Cardiac muscle cell (in vitro differentiated cells and primary cell): ENCODE measurements around the gene SH3BGRL. TPM values are rescaled to one million over a fixed set of nuclear protein-coding genes. Genes with fewer than 3 reads are reported as not detected.
"Not testable (repeated sequence)": the region's sequence is repeated elsewhere in the genome, so short reads cannot be mapped to it uniquely, and the experiment has no call there.

Experiments
- DNase-seq, 2 donors: peaks; one replicate each; pipeline versions ENCODE4 v3.0.0 to v3.0.0-alpha.2; 2010 to 2017; ENCODE audit warnings: low read depth in 1 of 2, low spot score in 1 of 2
- H3K27ac ChIP-seq: fragments of 200-600 bp; sonication (generic); 2 replicates; pipeline ENCODE4 v1.5.1; 2016
- H3K27me3 ChIP-seq: fragments of 200-600 bp; sonication (generic); 2 replicates; pipeline ENCODE4 v1.6.0; 2016; ENCODE audit warnings: control low read depth
- H3K36me3 ChIP-seq: fragments of 200-600 bp; sonication (generic); 2 replicates; pipeline ENCODE4 v1.5.1; 2016; ENCODE audit warnings: control low read depth
- H3K4me1 ChIP-seq: fragments of 200-600 bp; sonication (generic); 2 replicates; pipeline ENCODE4 v1.8.1; 2017; ENCODE audit warnings: low read depth, mild to moderate bottlenecking, mixed run types
- H3K4me3 ChIP-seq: fragments of 200-600 bp; sonication (generic); 2 replicates; pipeline ENCODE4 v1.5.1; 2016; ENCODE audit warnings: mild to moderate bottlenecking
- H3K9me3 ChIP-seq: fragments of 200-600 bp; sonication (generic); 2 replicates; pipeline ENCODE4 v1.5.1; 2017; ENCODE audit warnings: low read depth, mild to moderate bottlenecking, control low read depth
- polyA plus RNA-seq: library from polyadenylated mRNA; unstranded; fragments of >200 nt; fragmentation: Nextera tagmentation; extraction: Ambion mirVana; gene quantifications from 2 replicates; pipeline ENCODE4 v1.2.1, GENCODE V29; 2016
- total RNA-seq: library from RNA; depleted of rRNA; stranded (reverse); fragments of >200 nt; gene quantifications from 2 replicates; pipeline ENCODE4 v1.2.3, GENCODE V29; 2016
- TF ChIP-seq, protein P1 (sequence below): IDR thresholded peaks from 2 replicates; pipeline ENCODE4 v1.5.1; 2012; ENCODE audit warnings: low read depth, mild to moderate bottlenecking, low read length

Gene SH3BGRL
- total and polyA plus RNA-seq, 2 experiments from 2014 or later = 98.1 to 181 TPM

- Histone ChIP-seq H3K4me1 (no peaks in the 10 kb centered on the region), H3K27me3 (no peaks in the 10 kb centered on the region), H3K9me3 (no peaks in the 10 kb centered on the region), H3K4me3 (no peak overlapping the region), H3K36me3 (no peaks in the 10 kb centered on the region), H3K27ac (no peak overlapping the region)
- TF ChIP-seq, protein P1, sequence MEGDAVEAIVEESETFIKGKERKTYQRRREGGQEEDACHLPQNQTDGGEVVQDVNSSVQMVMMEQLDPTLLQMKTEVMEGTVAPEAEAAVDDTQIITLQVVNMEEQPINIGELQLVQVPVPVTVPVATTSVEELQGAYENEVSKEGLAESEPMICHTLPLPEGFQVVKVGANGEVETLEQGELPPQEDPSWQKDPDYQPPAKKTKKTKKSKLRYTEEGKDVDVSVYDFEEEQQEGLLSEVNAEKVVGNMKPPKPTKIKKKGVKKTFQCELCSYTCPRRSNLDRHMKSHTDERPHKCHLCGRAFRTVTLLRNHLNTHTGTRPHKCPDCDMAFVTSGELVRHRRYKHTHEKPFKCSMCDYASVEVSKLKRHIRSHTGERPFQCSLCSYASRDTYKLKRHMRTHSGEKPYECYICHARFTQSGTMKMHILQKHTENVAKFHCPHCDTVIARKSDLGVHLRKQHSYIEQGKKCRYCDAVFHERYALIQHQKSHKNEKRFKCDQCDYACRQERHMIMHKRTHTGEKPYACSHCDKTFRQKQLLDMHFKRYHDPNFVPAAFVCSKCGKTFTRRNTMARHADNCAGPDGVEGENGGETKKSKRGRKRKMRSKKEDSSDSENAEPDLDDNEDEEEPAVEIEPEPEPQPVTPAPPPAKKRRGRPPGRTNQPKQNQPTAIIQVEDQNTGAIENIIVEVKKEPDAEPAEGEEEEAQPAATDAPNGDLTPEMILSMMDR = no peak
- no peak for DNase-seq
Measured at GRCh38 chrX:81337805-81338204, 135.9 kb downstream of the SH3BGRL start.

DNA sequence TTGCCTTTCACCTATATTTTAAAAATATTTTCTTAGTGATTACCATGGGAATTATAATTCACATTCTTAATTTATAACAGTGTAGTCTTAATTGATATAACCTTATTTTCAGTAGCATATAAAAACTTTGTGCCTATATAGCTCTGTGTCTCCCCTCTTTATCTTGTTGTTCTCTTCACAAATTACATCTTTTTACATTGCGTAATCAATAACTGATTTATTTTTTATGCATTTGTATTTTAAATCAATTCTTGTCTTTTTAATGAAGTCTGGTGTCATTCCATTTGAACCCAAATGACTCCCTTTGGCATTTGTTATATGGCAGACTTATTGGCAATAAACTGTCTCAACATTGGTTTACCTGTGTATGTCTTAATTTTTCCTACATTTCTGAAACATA lies 137.0 kb downstream of the SH3BGRL start:
- Histone ChIP-seq H3K4me1 (no peaks in the 10 kb centered on the region), H3K27me3 (no peaks in the 10 kb centered on the region), H3K9me3 (no peaks in the 10 kb centered on the region), H3K36me3 (no peaks in the 10 kb centered on the region), H3K27ac (no peak overlapping the region), H3K4me3 (no peak overlapping the region)
- no peak for DNase-seq
- TF ChIP-seq, protein P1 = no peak

DNA sequence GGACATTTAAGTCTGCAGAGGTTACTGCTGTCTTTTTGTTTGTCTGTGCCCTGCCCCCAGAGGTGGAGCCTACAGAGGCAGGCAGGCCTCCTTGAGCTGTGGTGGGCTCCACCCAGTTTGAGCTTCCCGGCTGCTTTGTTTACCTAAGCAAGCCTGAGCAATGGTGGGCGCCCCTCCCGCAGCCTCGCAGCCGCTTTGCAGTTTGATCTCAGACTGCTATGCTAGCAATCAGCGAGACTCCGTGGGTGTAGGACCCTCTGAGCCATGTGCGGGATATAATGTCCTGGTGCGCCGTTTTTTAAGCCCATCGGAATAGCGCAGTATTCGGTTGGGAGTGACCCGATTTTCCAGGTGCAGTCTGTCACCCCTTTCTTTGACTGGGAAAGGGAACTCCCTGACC lies 143.4 kb downstream of the SH3BGRL start:
- not testable (repeated sequence) for H3K4me3 ChIP-seq, H3K27me3 ChIP-seq, H3K27ac ChIP-seq, H3K9me3 ChIP-seq, H3K36me3 ChIP-seq, H3K4me1 ChIP-seq, DNase-seq

Other genes with a start within 250 kb of the SH3BGRL start
- gene HMGN5, start 189 bp upstream of the SH3BGRL start, total RNA-seq = 3.2 and 7.8 TPM in 2 replicates
- gene HMGN5, start 189 bp upstream of the SH3BGRL start, polyA plus RNA-seq = 20.7 and 30.5 TPM in 2 replicates